Measurements from ENCODE around the gene PPFIBP1. TPM values are rescaled to one million over a fixed set of nuclear protein-coding genes. Genes with fewer than 3 reads are reported as not detected.

Gene PPFIBP1
- total RNA-seq, 1 experiment from 2014 or later, result 88.6 TPM

DNA sequence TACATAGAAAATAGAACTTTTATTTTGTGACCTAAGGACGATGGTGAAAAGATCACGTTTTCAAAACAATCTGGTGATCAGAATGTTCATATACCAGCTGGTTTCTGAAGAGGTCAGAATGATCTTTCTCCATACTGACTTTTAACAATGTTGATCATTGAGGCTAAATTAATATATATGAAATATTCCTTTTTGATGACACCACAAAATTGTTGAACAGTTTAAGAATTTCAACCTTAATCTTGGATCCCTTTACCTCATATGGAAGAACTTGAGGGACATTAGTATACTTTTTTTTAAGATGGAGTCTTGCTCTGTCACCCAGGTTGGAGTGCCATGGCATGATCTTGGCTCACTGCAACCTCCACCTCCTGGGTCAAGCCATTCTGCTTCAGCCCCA, 169.4 kb downstream of the PPFIBP1 start:
- Histone ChIP-seq H3K27ac (ENCODE audit: low read length) (no peak overlapping the region), H3K4me1 (ENCODE audit: control insufficient read depth, insufficient read depth, low read length) (no peaks in the 10 kb centered on the region), H3K27me3 (ENCODE audit: control insufficient read depth, insufficient read depth, low read length) (no peaks in the 10 kb centered on the region), H3K36me3 (ENCODE audit: control insufficient read depth, insufficient read depth, low read length) (peaks cover 7% of the 10 kb centered on the region), H3K4me3 (ENCODE audit: low read depth in 2 of 2, low read length in 2 of 2) (no peak overlapping the region), H3K9me3 (ENCODE audit: control insufficient read depth, insufficient read depth, low read depth, low read length) (no peaks in the 10 kb centered on the region)
- ChIA-PET CTCF (no interaction called here), POLR2A (no interaction called here)
- TF ChIP-seq, protein P1, sequence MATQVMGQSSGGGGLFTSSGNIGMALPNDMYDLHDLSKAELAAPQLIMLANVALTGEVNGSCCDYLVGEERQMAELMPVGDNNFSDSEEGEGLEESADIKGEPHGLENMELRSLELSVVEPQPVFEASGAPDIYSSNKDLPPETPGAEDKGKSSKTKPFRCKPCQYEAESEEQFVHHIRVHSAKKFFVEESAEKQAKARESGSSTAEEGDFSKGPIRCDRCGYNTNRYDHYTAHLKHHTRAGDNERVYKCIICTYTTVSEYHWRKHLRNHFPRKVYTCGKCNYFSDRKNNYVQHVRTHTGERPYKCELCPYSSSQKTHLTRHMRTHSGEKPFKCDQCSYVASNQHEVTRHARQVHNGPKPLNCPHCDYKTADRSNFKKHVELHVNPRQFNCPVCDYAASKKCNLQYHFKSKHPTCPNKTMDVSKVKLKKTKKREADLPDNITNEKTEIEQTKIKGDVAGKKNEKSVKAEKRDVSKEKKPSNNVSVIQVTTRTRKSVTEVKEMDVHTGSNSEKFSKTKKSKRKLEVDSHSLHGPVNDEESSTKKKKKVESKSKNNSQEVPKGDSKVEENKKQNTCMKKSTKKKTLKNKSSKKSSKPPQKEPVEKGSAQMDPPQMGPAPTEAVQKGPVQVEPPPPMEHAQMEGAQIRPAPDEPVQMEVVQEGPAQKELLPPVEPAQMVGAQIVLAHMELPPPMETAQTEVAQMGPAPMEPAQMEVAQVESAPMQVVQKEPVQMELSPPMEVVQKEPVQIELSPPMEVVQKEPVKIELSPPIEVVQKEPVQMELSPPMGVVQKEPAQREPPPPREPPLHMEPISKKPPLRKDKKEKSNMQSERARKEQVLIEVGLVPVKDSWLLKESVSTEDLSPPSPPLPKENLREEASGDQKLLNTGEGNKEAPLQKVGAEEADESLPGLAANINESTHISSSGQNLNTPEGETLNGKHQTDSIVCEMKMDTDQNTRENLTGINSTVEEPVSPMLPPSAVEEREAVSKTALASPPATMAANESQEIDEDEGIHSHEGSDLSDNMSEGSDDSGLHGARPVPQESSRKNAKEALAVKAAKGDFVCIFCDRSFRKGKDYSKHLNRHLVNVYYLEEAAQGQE (IDR thresholded peaks at IDR 0.05; ENCODE audit: insufficient read depth in 1 of 2, low read depth in 2 of 2, low read length in 1 of 2), result no peak
- intact Hi-C loops (cut with micrococcal nuclease; ENCODE audit: unreplicated experiment) (no loop called here), in situ Hi-C loops (cut with HindIII; ENCODE audit: low pct_unique_long_range_greater_than_20kb, low sequenced_read_pairs) (no loop called here)
- no peak for DNase-seq (ENCODE audit: low read depth, low spot score)
- BruUV-seq (replicated peaks), result no TSS peak
- ATAC-seq, result no peak

DNA sequence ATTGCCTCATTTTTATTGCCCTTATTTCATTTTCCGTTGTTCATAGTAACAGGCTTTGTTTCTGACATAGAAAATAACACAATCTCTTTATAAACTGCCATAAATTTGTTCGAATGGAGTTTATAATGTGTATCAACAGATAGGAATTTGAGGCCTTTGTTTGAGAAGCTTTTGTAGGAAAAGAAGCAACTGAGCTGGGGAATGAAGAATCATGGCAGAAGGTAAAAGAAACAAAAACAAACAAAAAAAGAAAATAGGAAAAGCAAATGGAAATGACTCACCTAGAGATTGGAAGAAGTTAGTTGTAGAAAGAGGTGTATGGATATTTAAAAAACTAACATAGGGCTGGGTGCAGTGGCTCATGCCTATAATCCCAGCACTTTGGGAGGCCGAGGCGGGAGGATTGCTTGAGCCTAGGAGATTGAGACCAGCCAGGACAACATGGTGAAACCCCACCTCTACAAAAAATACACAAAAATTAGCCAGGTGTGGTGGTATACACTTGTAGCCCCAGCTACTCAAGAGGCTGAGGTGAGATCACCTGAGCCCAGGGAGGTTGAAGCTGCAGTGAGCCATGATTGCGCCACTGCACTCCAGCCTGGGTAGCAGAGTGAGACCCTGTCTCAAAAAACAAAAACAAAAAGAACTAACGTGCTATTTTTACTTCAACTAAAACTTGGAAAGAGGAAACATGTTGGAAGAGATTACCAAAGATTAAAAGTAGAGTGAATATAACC, 171.7 kb downstream of the PPFIBP1 start:
- CTCF ChIA-PET, result no interaction called here
- in situ Hi-C loops (cut with HindIII; ENCODE audit: low pct_unique_long_range_greater_than_20kb, low sequenced_read_pairs), result no loop called here
- peaks cover 7% of the 10 kb centered on the region for H3K36me3 ChIP-seq (ENCODE audit: control insufficient read depth, insufficient read depth, low read length)
- no peaks in the 10 kb centered on the region for H3K9me3 ChIP-seq (ENCODE audit: control insufficient read depth, insufficient read depth, low read depth, low read length)
- BruUV-seq (replicated peaks), result no TSS peak
- no peaks in the 10 kb centered on the region for H3K27me3 ChIP-seq (ENCODE audit: control insufficient read depth, insufficient read depth, low read length)
- H3K4me1 ChIP-seq (ENCODE audit: control insufficient read depth, insufficient read depth, low read length), result no peaks in the 10 kb centered on the region
- DNase-seq (ENCODE audit: low read depth, low spot score) (no peak), ATAC-seq (no peak)
- intact Hi-C loops (cut with micrococcal nuclease; ENCODE audit: unreplicated experiment), result no loop called here
- TF ChIP-seq SIN3A (IDR thresholded peaks at IDR 0.05; ENCODE audit: borderline replicate concordance, insufficient read depth, low read depth, low read length) (no peak), TCF7L2 (IDR thresholded peaks at IDR 0.05; ENCODE audit: low read depth, low read length) (no peak)
- POLR2A ChIA-PET, result no interaction called here
- no peak overlapping the region for H3K27ac ChIP-seq (ENCODE audit: low read length)
- H3K4me3 ChIP-seq (ENCODE audit: low read depth in 2 of 2, low read length in 2 of 2), result no peak overlapping the region

DNA sequence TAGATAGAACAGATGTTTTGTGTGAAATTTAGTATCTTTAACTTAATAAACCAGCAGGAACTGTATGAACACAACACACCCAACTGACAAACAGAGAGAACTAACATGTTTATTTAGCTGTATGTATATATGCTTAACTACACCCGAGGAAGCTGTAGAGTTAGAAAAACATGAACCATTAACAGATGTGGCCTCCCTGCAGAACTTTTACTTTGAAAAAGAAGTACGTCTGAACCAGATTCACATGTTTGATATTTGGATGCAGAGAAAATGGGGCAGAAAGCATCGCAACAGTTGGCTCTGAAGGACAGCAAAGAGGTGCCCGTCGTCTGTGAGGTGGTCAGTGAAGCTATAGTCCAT, 172.3 kb downstream of the PPFIBP1 start, which contains the start of gene REP15:
TSS of gene REP15 (plus strand) at position 155 of the 360 bp plus-strand sequence. CDS start at position 271, 116 bp downstream.
- intact Hi-C loops (cut with micrococcal nuclease; ENCODE audit: unreplicated experiment), result no loop called here
- Histone ChIP-seq H3K4me3 (ENCODE audit: low read depth in 2 of 2, low read length in 2 of 2) (no peak within 1 kb of the TSS), H3K36me3 (ENCODE audit: control insufficient read depth, insufficient read depth, low read length) (peaks cover 7% of the 10 kb centered on the region), H3K9me3 (ENCODE audit: control insufficient read depth, insufficient read depth, low read depth, low read length) (no peaks in the 10 kb centered on the region), H3K4me1 (ENCODE audit: control insufficient read depth, insufficient read depth, low read length) (no peaks in the 10 kb centered on the region), H3K27me3 (ENCODE audit: control insufficient read depth, insufficient read depth, low read length) (no peaks in the 10 kb centered on the region), H3K27ac (ENCODE audit: low read length) (no peak within 1 kb of the TSS)
- DNase-seq (ENCODE audit: low read depth, low spot score) (no peak), ATAC-seq (no peak)
- POLR2A ChIA-PET, result no interaction called here
- TF ChIP-seq SIN3A (IDR thresholded peaks at IDR 0.05; ENCODE audit: borderline replicate concordance, insufficient read depth, low read depth, low read length) (no peak), TCF7L2 (IDR thresholded peaks at IDR 0.05; ENCODE audit: low read depth, low read length) (no peak), POLR2AphosphoS5 (IDR thresholded peaks at IDR 0.05; ENCODE audit: low read depth, low read length) (no peak)
- TF ChIP-seq, protein P2, sequence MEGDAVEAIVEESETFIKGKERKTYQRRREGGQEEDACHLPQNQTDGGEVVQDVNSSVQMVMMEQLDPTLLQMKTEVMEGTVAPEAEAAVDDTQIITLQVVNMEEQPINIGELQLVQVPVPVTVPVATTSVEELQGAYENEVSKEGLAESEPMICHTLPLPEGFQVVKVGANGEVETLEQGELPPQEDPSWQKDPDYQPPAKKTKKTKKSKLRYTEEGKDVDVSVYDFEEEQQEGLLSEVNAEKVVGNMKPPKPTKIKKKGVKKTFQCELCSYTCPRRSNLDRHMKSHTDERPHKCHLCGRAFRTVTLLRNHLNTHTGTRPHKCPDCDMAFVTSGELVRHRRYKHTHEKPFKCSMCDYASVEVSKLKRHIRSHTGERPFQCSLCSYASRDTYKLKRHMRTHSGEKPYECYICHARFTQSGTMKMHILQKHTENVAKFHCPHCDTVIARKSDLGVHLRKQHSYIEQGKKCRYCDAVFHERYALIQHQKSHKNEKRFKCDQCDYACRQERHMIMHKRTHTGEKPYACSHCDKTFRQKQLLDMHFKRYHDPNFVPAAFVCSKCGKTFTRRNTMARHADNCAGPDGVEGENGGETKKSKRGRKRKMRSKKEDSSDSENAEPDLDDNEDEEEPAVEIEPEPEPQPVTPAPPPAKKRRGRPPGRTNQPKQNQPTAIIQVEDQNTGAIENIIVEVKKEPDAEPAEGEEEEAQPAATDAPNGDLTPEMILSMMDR (IDR thresholded peaks at IDR 0.05), result no peak
- TF ChIP-seq, protein P1 (IDR thresholded peaks at IDR 0.05; ENCODE audit: insufficient read depth in 1 of 2, low read depth in 2 of 2, low read length in 1 of 2), result no peak
- in situ Hi-C loops (cut with HindIII; ENCODE audit: low pct_unique_long_range_greater_than_20kb, low sequenced_read_pairs), result no loop called here
- no TSS peak for BruUV-seq (replicated peaks)
- CTCF ChIA-PET, result no interaction called here
